GM12892 (cell line): ENCODE data around the gene DMTF1.

ENCODE experiments used
- POLR2A ChIP-seq: IDR thresholded peaks from 2 replicates; pipeline ENCODE4 v1.6.1; 2011; ENCODE audit warnings: low read depth, low read length, control low read depth
- TAF1 ChIP-seq: IDR thresholded peaks from 2 replicates; pipeline ENCODE4 v1.6.1; 2011; ENCODE audit warnings: low read depth, mild to moderate bottlenecking, control low read depth, low read length, borderline replicate concordance

DNA sequence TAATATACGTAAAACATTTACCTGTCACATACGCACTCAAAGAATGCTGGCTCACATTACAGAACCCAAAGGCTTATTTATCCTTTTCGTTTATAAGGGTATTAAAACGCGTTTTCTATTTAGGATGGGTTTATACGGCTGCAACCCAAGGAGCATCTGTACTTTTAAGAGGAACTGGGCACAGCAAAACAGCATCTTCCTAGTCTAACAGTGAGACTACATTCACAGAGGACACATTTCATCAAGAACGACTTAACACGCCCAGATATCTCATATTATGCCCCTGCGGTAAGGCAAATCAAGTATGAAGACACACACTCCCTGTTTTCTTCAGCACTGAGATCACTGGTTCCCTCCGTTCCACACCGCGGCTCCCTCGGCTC is 533 bp upstream of the DMTF1 start:
- TF ChIP-seq POLR2A: no peak
- TF ChIP-seq TAF1: no peak
